Kidney (tissue), 14 donors: ENCODE measurements around the gene SCN10A. TPM values are rescaled to one million over a fixed set of nuclear protein-coding genes. Genes with fewer than 3 reads are reported as not detected.

Source experiments
- DNase-seq, 5 donors: peaks; one replicate each; pipeline ENCODE4 v3.0.0-alpha.2; 2013 to 2020
- FAIRE-seq: peaks from 2 replicates; lab custom pipeline; 2012; peaks lifted over from hg19 to GRCh38; lab: Jason Lieb, UNC
- H3K27ac ChIP-seq, 2 donors: one replicate each; pipeline ENCODE4 v1.7.0; 2013; ENCODE audit warnings: low read depth in 2 of 2, low read length in 2 of 2, inconsistent platforms in 1 of 2
- H3K27me3 ChIP-seq: one replicate; pipeline ENCODE4 v1.7.1; 2013; ENCODE audit warnings: low read length, inconsistent platforms; ENCODE audit not compliant: control insufficient read depth, insufficient read depth
- H3K36me3 ChIP-seq, 3 donors: one replicate each; pipeline versions ENCODE4 v1.7.0 to v1.7.1; 2013; ENCODE audit warnings: low read length in 3 of 3, control low read depth in 1 of 3, inconsistent platforms in 1 of 3; ENCODE audit not compliant: insufficient read depth in 3 of 3, control insufficient read depth in 2 of 3
- H3K4me1 ChIP-seq, 3 donors: one replicate each; pipeline versions ENCODE4 v1.7.0 to v1.7.1; 2013; ENCODE audit warnings: low read length in 3 of 3, inconsistent platforms in 1 of 3, low read depth in 1 of 3; ENCODE audit not compliant: control insufficient read depth in 2 of 3, insufficient read depth in 2 of 3
- H3K4me3 ChIP-seq, 3 donors: one replicate each; pipeline versions ENCODE4 v1.7.0 to v1.8.1; 2013; ENCODE audit warnings: low read length in 3 of 3, control low read depth in 1 of 3, inconsistent platforms in 1 of 3
- H3K9ac ChIP-seq, 3 donors: one replicate each; pipeline versions ENCODE4 v1.7.0 to v1.7.1; 2013; ENCODE audit warnings: low read length in 3 of 3, control low read depth in 1 of 3, inconsistent platforms in 1 of 3
- H3K9me3 ChIP-seq, 3 donors: one replicate each; pipeline versions ENCODE4 v1.7.0 to v1.7.1; 2013; ENCODE audit warnings: low read length in 3 of 3, control low read depth in 1 of 3, inconsistent platforms in 1 of 3; ENCODE audit not compliant: control insufficient read depth in 2 of 3, insufficient read depth in 1 of 3
- CTCF ChIP-seq: IDR thresholded peaks from 3 replicates; pipeline ENCODE4 v1.5.1; 2012; ENCODE audit warnings: mild to moderate bottlenecking, moderate library complexity, borderline replicate concordance; ENCODE audit not compliant: insufficient read depth; ENCODE audit errors: extremely low read depth
- intact Hi-C: fragments of 100-400 bp; cut with DNase I; formaldehyde crosslinking; loops from one replicate; pipeline ENCODE4 v1.11.1; 2022
- polyA plus RNA-seq: library from polyadenylated mRNA; stranded (reverse); fragments of 350-450 nt; fragmentation: Illumina TruSeq; extraction: RNeasy Lipid Tissue Mini Kit (QIAGEN cat#74804); gene quantifications from one replicate; pipeline ENCODE4 v1.2.3, GENCODE V29; 2014; ENCODE audit warnings: low read depth, low replicate concordance; ENCODE audit not compliant: insufficient read depth
- total RNA-seq: library from RNA; stranded (reverse); fragmentation: NEBNext Ultra II Directional; extraction: Animal tissue kit (Norgen Biotek cat#: 25700); gene quantifications from one replicate; pipeline ENCODE4 v1.2.1, GENCODE V29; 2021
- donor health status: control.
- donor health status: control.
- donor health status: control.
- donor health status: control.
- donor health status: control.
- donor health status: DM: yes; HTN: yes; CAD: no.
- donor health status: Normal renal cell carcinoma (clear cell type).

SCN10A gene
- total and polyA plus RNA-seq, 2 donors from 2014 or later: not detected

DNA sequence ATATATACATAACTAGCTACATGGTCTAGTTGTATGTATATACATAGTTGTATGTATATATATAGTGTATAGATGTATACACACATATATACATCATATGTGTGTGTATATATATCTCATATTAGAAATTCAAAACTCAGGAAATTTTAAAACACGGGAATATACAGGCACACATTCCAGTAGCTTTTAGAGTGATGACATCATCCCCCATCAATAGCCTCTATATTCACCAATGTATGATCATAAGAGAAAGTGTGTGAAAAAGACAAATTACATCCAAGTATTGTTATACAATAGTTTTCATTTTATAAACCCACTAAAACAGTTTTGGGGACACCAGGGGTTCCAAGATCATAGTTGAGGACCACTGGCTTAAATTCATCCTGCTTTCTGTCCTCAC, 23.0 kb downstream of the SCN10A start:
- no peaks in the 10 kb centered on the region for H3K9me3 ChIP-seq
- H3K27ac ChIP-seq: no peak overlapping the region
- FAIRE-seq: no peak
- DNase-seq: no peak
- no peak for TF ChIP-seq CTCF
- no peaks in the 10 kb centered on the region for H3K4me1 ChIP-seq
- H3K36me3 ChIP-seq: no peaks in the 10 kb centered on the region
- H3K9ac ChIP-seq: no peak overlapping the region
- intact Hi-C loops: no loop called here
- no peak overlapping the region for H3K4me3 ChIP-seq
- no peaks in the 10 kb centered on the region for H3K27me3 ChIP-seq

- intact Hi-C loops: no loop called here
Observed at GRCh38 chr3:38782148-38782547, 33.9 kb downstream of the SCN10A start.

DNA sequence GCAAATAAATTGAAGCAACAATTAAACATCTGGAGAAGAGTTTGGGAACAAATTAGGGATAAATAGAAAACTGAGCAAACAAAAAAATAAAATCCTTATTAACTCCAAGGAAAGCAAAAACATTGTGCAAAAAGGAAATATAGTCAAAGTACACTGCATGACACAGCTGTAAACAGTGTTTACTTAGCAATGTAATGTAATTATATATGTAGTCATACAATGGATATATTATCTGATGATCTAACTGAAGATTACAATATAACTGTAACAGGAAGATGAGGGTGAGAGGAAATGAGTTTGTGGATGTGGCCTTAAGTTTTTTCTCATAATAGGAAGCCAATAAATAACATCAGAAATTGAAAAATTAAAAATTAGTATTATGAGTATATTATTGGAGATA, 42.5 kb downstream of the SCN10A start:
- TF ChIP-seq CTCF: no peak
- H3K27ac ChIP-seq: no peak overlapping the region
- no peaks in the 10 kb centered on the region for H3K4me1 ChIP-seq
- intact Hi-C loops: no loop called here
- H3K9me3 ChIP-seq: no peaks in the 10 kb centered on the region
- H3K9ac ChIP-seq: no peak overlapping the region
- no peak for DNase-seq
- FAIRE-seq: no peak
- no peak overlapping the region for H3K4me3 ChIP-seq
- H3K27me3 ChIP-seq: no peaks in the 10 kb centered on the region
- no peaks in the 10 kb centered on the region for H3K36me3 ChIP-seq

More at GRCh38 chr3:38782148-38782547, 33.9 kb downstream of the SCN10A start:
- FAIRE-seq (no peak), DNase-seq (no peak)
- Histone ChIP-seq H3K9me3 (no peaks in the 10 kb centered on the region), H3K9ac (no peak overlapping the region), H3K27ac (no peak overlapping the region), H3K27me3 (no peaks in the 10 kb centered on the region), H3K4me3 (no peak overlapping the region), H3K4me1 (no peaks in the 10 kb centered on the region), H3K36me3 (no peaks in the 10 kb centered on the region)
- TF ChIP-seq CTCF: no peak

GRCh38 chr3:38763569-38763968, 52.4 kb downstream of the SCN10A start:
- FAIRE-seq: no peak
- intact Hi-C loops: no loop called here
- no peak overlapping the region for H3K4me3 ChIP-seq
- DNase-seq: no peak
- no peaks in the 10 kb centered on the region for H3K27me3 ChIP-seq
- no peaks in the 10 kb centered on the region for H3K36me3 ChIP-seq
- H3K27ac ChIP-seq: no peak overlapping the region
- H3K9me3 ChIP-seq: peaks cover 0 to 3% (median 0%) of the 10 kb centered on the region in 3 donors
- no peaks in the 10 kb centered on the region for H3K4me1 ChIP-seq
- no peak for TF ChIP-seq CTCF
- no peak overlapping the region for H3K9ac ChIP-seq
